Myocyte (in vitro differentiated cells): ENCODE data around the gene PIK3IP1. TPM values are rescaled to one million over a fixed set of nuclear protein-coding genes. Genes with fewer than 3 reads are reported as not detected.

Experiments used
- DNase-seq: peaks from one replicate; pipeline ENCODE4 v3.0.0-alpha.2; 2012; ENCODE audit warnings: low read depth
- total RNA-seq: library from RNA; depleted of rRNA; stranded (reverse); fragments of >200 nt; gene quantifications from 2 replicates; pipeline ENCODE4 v1.2.3, GENCODE V29; 2014

The PIK3IP1 gene
- total RNA-seq, 1 donor from 2014 or later: 10.9 TPM

DNA sequence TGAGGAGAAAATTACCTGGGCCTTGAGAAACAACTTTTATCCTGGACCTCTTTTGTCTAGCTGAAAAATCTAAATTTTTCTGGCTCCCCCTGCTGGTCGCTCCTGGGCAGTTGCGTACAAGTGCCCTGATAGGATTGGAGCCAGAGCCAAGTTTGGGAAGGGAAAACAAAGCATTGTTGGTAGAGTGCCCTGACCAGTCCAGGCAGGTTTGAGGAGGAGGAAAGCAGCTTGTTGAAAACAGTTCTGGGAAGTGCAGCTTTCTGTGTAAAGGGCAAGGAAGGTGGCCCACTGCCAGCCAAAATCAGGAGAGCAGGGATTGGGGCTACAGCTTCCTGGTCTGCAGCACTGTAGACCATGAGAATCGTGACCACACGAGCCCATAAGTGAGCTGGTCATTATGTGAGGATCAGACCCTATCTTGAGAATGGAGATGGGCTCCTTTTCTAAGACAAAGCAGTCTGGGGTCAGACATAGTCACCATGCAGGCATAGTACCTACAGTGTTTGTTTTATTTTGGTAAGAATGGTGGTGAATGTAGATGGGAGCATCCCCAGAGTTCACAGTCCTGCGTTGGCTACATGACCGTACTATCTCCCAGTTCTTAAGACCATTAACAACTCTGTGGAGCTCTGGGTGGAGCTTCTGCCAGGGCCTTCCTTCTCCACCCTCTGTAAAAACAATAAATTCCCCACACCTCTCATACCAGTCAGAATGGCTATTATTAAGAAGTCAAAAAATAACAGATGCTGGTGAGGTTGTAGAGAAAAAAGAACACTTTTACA lies 21.3 kb upstream of the PIK3IP1 start:
- peak; percentile 80 for DNase-seq

DNA sequence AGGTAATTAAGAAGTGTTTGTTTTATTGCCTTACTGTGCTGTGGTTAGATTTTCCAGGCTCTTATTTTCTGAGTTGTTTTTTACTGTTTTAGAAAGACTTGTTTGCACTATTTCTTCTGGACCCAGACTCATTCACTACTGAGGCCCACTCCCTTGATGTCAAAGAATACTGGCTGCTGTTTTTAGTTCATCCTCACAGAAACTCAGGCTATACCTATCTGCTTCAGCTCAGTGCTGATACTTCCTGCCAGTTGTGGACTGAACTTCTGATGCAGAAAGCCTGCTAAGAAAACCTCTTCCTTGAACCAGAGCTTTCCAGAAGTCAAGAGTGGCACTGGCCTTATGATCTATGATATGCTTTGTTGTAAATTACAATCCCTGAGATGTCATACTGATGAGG lies 15.9 kb upstream of the PIK3IP1 start:
- DNase-seq: no peak

DNA sequence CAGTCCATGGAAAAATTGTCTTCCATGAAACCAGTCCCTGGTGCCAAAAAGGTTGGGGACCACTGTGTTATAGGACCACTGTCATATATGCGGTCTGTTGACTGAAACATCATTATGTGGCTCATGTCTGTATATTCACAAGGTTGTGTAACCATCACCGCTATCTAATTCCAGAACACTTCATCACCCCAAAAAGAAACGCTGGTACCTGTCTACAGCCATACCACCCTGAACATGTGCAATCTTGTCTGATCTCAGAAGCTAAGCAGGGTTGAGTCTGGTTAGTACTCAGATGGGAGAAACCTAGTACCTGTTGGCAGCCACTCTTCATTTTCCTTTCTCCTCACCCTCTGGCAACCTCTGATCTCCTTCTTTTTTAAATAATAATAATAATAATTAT lies 12.9 kb upstream of the PIK3IP1 start:
- no peak for DNase-seq

DNA sequence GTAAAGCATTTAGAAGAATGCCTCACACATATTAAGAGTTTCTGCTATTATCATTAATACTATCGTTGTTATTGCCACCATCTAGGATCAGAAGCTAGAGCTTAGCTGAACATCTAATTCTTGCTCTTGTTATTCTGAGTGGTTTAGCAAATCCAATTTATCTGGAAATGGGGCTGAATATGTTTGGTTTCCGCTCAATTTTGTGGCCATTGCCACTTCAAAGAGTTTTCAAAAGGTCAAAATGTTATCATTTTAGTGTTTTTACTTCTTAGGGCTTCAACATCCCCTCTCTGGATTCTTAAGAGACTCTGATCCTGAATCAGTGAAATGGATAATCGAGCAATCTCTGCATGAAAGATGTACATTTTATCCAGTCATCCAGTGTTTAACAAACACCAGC lies 10.2 kb upstream of the PIK3IP1 start:
- no peak for DNase-seq

DNA sequence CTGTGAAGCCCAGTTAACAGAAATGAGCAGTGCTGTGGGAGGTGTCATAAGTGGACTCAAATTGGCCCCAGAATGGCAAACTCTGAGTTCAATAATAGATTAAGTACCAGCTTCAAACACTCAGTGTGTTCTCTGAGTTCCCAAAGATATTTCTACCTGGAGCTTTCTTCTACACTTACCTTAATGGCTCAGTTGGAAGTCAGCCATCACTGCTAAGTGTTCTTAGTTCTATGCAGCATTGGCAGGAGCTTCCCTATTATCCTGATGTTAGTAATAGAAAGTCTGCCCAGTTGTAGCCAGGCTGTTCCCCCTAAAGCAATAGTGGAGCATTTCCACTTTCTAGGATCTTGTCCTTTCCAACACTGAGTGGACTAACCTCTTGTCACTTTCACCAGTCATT lies 9.7 kb upstream of the PIK3IP1 start:
- no peak for DNase-seq

DNA sequence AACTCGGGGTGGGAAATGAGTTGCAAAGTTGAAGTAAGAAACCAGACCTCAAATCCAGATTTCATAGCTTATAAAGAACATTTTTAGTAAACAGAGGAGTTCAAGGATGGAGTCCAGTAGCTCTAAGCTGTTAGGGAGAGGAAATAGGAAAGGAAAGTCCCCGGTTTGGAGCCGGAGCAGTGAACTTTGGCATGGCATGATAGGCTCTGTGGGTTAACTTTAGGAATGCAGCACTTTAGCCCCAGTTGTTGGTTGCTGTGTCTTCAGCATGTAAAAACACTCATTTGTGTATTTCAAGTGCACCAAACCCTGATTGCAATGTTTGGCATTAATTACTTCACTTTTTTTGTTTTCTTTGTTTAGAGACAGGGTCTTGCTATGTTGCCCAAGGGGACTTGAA lies 8.6 kb upstream of the PIK3IP1 start:
- DNase-seq: no peak

DNA sequence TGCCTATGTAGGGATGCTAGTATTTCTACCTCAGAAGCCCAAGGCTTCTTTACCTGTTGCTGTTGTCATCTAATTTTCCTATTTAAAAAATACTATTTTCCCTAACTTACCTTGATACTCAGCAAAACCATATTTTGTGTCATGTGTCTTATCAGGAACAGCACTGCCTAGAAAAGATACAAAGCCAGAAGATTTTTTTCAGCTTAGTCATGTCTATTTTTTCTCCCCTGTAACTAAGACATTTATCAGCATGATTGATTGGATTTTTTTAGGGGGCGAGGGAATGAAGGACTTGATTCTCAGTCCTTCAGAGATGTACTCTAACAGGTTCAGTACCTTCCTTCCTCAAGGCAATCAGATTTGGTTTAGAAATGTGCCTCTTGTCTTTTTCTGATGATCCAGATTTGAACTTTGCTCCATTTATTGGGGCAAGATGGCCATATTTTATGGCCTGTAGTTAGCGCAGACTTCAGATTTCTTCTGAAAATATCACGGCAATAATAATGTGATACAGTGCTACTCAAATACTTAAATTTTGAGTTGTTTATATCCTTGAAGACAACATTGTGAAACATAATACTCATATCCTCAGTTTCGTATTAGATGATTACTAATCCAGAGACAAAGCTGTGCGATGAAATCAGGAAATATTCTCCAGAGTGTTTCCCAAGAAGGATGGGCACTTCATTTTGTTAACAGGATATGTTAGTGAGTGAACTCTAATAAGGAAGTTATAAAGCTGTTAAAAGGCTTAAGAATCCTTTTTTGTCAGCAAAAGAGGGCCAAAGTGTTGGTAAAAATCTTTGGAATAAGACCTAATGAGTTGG lies 3.8 kb upstream of the PIK3IP1 start:
- peak; percentile 17 for DNase-seq

DNA sequence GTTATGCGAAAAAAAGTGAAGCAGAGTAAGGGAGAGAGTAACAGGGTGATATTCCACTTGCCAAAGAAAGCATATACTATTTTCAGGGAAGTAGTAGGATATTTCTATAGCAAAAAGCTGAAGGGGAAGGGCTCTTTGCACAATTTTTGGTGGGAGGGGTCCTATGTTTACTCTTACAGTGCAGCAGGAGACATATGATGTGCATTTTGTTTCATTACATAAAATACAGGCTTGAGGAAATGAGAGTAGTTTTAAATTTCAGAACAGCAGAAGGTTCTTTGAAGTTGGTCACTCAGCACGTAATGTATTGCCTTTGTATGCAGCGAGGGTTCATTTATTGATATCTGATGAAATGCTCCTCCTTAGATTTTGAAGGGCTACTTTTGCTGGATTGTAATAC lies 3.1 kb upstream of the PIK3IP1 start:
- no peak for DNase-seq

DNA sequence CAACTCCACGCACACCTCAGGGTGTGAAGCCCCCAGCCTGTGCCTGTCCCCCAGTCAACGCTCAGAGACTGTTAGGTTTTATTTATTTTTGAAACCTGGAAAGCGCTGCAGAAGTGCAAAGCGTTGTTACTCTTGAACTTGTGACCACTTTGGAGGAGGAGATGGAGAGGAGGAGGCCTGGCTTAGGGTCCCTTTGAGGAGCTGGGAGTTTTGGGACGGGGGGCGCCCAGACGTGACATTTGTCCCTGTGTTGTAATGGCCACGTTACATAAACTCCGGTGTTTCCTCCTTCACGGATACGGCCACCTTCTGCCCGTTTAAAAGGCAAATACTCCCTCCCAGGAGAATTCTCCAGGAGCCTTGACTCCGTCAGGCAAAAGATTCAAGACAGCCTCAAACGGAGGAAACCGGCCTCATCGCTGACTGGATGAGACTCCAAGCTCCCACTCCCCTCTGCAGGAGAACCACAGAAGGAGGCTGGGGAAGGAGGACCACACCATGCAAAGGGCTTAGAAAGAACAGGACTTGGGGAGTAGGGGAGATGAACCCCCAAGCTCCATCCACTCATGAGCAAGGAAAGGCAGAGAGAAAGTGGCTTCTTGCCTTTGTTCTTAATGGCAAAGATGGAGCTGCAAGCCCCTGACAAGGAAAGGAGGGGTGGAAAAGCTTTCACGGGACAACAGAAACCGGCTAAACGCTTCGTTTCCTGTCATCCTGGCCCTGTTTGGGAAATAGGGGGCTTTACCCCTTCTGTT lies 630 bp downstream of the PIK3IP1 start:
- no peak for DNase-seq

DNA sequence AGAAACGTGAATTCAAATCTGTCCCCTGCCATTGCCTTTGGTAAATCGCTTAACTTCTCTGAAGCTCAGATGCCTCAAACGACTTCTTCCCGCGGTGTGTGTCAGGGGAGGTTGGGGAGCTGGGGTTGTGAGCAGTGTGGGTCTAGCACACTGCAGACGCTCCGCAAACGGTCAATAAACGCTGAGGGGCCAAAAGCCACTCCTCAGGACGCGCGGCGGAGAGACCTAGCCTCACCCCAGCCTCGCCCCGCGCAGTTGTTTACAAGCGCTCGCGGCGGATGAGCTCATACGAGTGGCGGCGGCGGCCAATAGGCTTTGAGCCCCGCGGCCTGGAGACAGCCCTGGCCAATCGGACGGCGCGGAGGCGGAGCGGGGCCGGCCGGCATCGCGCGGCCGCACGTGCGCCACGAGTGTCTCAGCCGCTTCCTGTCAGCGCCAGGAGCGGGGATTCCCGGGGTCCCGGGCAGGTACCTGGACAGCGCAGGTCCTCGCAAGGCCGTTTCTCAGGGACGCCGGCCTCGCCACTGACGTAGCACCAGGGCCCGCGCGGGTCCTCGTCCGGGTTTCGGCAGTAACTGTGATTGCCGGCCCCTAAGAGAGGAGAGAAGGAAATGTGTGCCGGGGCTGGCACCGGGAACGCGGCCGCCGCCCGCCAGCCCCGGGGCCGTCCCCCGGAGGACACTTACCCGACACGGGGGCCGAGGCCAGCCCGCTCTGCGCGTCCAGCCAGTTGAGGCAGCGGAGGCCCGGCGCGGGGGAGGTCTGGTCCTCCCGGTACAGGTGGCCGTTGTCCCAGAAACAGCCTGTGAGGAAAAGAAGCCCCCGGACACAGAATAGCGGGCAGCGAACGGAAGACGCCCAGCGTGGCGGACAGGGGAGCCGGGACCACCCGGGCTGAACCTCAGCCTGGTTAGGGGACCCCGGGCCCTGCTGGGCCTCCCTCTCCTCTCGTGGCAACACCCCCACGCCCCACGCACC lies 1.5 kb downstream of the PIK3IP1 start:
- DNase-seq: peak; percentile 94

DNA sequence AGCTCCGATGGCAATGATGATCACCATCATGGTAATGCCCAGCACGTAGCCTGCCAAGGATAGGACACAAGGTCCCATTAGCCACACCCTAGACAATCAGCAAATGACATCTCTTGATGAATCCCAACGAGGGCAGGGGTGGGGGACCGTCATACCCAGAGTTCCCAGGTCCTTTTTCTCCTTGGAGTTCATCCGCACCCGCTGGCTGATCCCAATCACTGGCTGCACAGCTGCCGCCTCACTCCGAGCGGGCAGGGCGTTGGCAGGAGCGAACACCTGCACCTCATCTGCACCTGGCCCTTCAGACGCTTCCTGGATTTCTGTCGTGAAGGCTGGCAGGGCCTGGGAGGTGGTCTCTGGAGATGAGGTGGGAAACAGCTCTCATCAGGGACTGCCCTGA lies 2.9 kb downstream of the PIK3IP1 start:
- no peak for DNase-seq

DNA sequence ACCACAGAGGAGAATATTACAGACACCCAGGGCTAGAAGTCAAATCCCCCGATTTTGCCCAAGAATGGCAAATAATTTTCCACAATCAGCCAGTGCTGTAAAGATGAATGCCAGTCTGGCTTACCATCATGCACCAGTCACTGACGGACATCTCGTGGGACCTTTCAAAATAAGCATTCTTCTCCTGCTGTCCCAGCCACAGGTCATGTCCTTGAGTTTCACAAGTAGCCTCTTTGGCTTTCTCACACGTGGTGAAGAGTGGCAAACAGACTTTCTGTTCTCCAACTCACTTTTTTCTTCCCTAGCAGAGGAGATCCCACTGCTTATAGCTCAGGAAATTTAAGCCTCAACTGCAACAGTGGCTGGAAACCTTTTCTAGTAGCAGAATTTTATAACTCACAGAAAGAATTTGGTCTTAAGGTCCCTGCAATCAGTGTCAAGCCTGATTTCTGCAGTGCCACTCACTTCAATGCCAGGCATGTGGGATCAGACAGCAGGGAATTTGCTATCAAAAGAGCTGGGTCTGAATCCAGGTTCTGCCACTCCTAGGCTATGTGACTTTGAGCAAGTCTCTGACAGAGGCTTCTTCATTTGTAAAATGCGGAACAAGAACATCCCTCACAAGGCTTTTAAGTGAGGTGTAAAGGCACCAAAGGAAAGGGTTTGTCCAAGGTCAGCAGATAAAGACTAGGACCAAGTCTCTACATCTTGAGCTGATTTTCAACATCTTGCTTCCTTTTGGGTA lies 3.6 kb downstream of the PIK3IP1 start:
- no peak for DNase-seq

DNA sequence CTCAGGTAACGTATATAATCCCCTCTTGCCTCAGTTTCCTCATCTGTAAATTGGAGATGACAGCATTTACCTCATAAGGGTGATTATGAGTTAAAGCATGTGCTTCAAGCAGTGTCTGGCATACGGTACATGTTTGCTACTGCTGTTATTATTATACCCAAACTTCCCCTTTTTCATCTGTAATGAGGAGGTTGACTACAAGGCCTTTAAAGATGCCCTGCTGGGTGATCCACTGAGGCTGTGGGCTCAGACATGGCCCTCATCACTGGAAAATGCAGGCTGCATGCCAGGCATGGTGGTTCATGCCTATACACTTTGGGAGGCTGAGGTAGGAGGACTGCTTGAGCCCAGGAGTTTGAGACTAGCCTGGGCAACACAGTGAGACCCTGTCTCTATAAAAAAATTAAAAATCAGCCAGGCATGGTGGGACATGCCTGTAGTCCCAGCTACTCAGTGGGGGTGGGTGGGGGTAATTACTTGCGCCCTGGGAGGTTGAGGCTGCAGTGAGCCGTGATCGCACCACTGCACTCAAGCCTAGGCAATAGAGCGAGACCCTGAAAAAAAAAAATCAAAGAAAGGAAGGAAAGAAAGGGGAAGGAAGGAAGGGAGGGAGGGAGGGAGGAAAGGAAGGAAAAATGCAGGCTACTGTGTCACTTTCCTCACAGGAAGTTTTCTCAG lies 4.3 kb downstream of the PIK3IP1 start:
- no peak for DNase-seq

DNA sequence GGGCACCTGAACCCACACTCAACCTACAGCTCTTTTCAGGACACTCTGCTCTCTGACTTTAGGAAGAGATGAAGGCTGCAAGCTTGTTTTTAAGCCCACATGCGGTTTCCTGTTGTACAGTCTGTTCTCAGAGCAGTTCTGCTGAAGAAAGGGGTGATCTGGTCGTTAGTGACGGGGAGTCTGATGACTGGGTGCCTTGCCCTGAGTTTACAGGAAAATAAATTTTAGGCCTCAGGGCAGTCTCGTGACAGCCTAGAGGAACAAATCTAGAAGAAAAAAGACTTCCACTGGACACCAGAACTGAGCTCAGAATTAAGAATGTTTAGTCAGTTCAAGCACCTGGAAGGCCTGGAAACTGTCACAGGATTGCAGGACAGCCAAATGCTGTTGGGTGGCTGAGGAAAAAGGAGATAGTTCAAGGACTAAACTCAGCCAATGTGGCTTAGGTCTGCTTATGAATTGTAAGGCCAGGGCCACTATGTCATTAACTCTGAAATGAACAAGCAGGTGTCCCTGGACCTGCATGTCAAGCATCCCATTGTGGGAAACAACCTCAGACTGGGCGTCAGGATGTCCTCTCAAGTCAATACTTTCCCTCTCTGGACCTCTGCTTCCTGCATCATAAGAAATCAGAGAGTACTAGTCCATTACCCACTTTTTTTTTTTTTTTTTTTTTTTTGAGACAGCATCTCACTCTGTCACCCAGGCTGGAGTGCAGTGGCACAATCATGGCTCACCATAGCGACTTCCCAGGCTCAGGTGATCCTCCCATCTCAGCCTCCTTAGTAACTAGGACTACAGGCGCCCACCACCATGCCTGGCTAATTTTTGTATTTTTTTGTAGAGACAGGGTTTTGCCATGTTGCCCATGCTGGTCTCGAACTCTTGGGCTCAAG lies 5.7 kb downstream of the PIK3IP1 start:
- no peak for DNase-seq

DNA sequence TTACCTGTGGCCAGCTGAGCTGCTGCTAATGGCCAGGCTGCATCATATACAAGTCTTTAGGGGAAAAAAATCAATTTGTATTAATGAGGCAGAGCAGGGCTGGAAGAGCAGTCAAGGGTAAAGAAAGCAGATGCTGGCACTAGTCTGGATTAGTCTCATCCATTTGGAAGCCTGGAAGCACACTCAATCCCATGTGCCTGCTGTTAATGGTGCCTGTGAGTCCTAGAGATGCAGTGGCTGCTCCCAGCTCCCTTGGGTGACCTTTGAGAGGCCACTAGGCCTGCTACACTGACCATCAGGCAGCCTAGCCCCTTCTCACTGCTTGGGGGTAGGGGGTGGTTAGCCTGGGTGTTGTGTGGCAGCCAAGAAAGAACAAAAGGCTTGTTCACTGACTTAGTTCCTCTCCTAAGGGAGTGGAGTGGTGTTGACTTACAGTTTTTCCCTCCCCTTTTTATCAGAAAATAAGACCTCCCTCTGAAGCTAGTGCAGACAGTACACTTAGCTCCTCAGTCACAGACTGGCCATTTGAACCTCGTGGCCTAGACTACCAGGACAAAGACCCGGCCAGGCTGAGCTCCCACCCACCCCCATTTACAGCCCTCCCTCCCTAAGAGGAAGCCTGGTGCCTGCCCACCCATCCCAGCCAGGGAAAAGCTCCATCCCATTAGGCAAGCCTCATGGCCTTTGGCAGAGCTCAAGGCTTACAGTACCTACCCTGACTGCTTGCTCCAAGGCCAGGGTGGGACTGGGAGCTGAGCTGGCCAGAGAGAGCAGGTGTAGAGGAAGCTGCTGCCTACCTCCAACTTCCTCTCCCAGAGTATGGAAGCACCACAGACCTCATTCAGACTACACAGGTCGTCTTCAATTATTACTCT lies 7.8 kb downstream of the PIK3IP1 start:
- DNase-seq: no peak

DNA sequence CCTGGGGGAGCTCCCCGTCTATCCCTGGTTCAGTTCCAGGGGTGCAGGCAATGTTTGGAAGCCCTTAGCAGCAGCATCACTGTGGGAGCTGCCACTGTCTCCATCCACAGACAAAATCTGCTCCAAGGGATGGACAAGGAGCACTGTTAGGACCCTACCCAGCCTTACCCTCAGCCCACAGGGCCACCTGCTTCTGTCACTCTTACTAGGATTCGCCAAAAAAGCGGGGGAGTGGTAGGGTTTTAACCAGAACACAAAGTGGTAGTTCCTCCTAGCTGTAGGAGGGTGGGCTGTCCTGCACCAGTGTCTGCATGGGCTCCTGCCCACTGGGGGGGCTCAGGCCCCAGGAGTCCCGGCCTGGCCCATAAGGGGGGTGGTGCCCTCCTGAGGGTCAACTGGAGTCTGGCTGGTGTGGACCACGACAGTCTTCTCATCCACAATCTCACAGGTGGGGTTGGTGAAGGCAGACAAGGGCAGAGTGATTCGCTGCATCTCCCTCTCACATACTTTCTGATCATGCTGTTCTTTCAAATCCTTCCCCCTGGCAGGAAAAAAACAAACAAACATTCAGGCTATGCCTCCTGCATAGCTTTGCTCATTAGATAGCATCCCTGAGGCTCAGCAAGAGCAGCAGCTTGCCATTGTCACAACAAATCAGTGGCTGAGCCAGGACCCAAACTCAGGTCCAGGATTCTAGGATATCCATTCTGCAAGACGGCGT lies 9.4 kb downstream of the PIK3IP1 start:
- peak; percentile 44 for DNase-seq

DNA sequence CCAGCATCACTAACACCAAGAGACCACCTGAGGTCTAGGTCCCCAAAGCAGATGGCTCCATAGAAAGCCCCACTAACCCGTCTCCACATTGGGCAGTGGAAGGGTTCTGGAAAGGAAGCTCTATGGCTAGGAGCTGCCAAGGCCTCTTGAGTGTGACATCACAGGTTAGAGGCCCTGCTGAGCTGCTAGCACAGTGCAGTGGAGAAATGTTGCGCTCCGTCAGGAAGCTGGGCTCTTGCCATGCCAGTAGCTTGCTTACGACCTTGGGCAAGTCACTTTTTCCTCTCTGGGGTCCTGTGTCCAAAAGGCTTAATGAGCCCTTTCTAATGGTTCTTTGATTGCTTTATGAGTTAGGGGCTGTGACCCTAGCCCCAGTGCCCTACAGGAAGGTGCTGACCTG lies 10.6 kb downstream of the PIK3IP1 start:
- DNase-seq: no peak
